Uterus (tissue), 4 donors: ENCODE data around the gene SCRT2. TPM values are rescaled to one million over a fixed set of nuclear protein-coding genes. Genes with fewer than 3 reads are reported as not detected.

Experiments
- DNase-seq, 2 donors: peaks; one replicate each; pipeline ENCODE4 v3.0.0-alpha.2; 2019 to 2020
- H3K27ac ChIP-seq, 2 donors: fragments of 200-600 bp; sonication (generic); 1 replicate in 1 of 2; 2 replicates in 1 of 2; pipeline ENCODE4 v1.5.1; 2016 to 2018
- H3K27me3 ChIP-seq, 2 donors: fragments of 200-600 bp; sonication (generic); one replicate each; pipeline ENCODE4 v1.5.1; 2018 to 2019; ENCODE audit warnings: control low read depth in 1 of 2
- H3K36me3 ChIP-seq, 2 donors: fragments of 200-600 bp; sonication (generic); one replicate each; pipeline ENCODE4 v1.5.1; 2019; ENCODE audit warnings: control low read depth in 1 of 2
- H3K4me1 ChIP-seq, 2 donors: fragments of 200-600 bp; sonication (generic); one replicate each; pipeline ENCODE4 v1.5.1; 2018 to 2019; ENCODE audit warnings: control low read depth in 1 of 2
- H3K4me3 ChIP-seq, 2 donors: fragments of 200-600 bp; sonication (generic); 1 replicate in 1 of 2; 2 replicates in 1 of 2; pipeline ENCODE4 v1.5.1; 2018 to 2019; ENCODE audit warnings: mild to moderate bottlenecking in 1 of 2
- H3K9me3 ChIP-seq, 2 donors: fragments of 200-600 bp; sonication (generic); one replicate each; pipeline ENCODE4 v1.5.1; 2019; ENCODE audit warnings: control low read depth in 1 of 2
- CTCF ChIP-seq, 4 experiments: fragments of 200-600 bp in 2 of 4; fragments of 450-650 bp in 2 of 4; sonication (generic) in 2 of 4; IDR thresholded peaks; one replicate each; pipeline ENCODE4 v1.5.1; 2016 to 2019; ENCODE audit warnings: antibody characterized with exemption in 4 of 4, mild to moderate bottlenecking in 2 of 4, moderate library complexity in 1 of 4
- POLR2A ChIP-seq, 2 donors: fragments of 450-650 bp; IDR thresholded peaks; one replicate each; pipeline ENCODE4 v1.6.1; 2016; ENCODE audit warnings: antibody characterized with exemption in 2 of 2, mild to moderate bottlenecking in 1 of 2, moderate library complexity in 1 of 2
- intact Hi-C: fragments of 100-400 bp; cut with DNase I; formaldehyde crosslinking; loops from one replicate; pipeline ENCODE4 v1.15.1; 2023; ENCODE audit warnings: low total_unique reads
- total RNA-seq, 4 donors: library from RNA; depleted of rRNA in 3 of 4; stranded (reverse); fragments of >200 nt in 3 of 4; gene quantifications; one replicate each; pipeline versions ENCODE4 v1.1.0 to v1.2.4, GENCODE V29; 2014 to 2023
- donor health status: DM: yes; HTN: yes; CAD: no.

Gene SCRT2
- total RNA-seq, 4 donors from 2014 or later = not detected

- no peaks in the 10 kb centered on the region for H3K9me3 ChIP-seq
- TF ChIP-seq POLR2A (IDR thresholded peaks at IDR 0.05) = no peak
- TF ChIP-seq CTCF (IDR thresholded peaks at IDR 0.05) = no peak
- H3K36me3 ChIP-seq = no peaks in the 10 kb centered on the region
- no peak overlapping the region for H3K27ac ChIP-seq
- H3K4me3 ChIP-seq = no peak overlapping the region
- no peaks in the 10 kb centered on the region for H3K27me3 ChIP-seq
- intact Hi-C loops = no loop called here
- no peak for DNase-seq
- H3K4me1 ChIP-seq = no peaks in the 10 kb centered on the region
Observed at GRCh38 chr20:640674-641515, 34.7 kb downstream of the SCRT2 start.

DNA sequence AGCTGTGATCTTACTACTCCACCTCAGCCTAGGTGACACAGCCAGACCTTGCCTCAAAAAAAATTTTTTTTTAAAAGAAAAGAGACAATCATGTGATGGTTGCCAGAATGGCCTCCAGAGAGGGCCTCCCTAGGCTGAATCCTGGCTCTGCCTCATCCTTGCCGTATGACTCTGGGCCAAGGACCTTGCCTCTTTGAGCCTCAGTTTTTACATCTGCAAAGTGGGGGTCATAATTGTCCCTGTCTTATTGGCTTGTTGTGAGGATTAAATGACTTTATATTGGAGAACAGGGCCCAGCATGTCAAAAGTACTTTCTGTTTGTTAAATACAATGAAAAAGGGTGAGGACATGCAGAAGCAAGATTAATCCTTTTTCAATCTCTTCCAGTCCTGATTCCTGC is 37.0 kb downstream of the SCRT2 start:
- intact Hi-C loops = no loop called here
- no peak overlapping the region for H3K4me3 ChIP-seq
- no peaks in the 10 kb centered on the region for H3K9me3 ChIP-seq
- H3K27me3 ChIP-seq = no peaks in the 10 kb centered on the region
- no peaks in the 10 kb centered on the region for H3K4me1 ChIP-seq
- DNase-seq = no peak
- H3K36me3 ChIP-seq = no peaks in the 10 kb centered on the region
- TF ChIP-seq CTCF (IDR thresholded peaks at IDR 0.05) (no peak), POLR2A (IDR thresholded peaks at IDR 0.05) (no peak)
- no peak overlapping the region for H3K27ac ChIP-seq

DNA sequence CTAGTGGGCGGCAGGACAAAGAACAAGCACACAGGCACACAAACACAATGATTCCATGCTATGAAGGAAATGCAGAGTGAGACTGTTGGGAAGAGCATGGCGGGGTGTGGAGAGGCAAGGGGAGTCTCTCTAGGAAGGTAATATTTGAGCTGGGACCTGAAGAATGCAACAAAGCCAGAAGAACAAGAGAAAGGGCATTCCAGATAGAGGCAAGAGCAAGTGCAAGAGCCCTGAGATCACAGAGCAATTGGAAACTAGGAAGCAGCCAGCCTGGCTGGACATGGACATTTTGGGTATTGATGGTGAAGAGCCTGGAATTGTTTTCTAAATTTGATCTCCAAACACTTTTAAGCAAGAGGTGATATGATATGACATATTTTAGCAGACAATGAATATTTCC is 38.0 kb downstream of the SCRT2 start:
- H3K27me3 ChIP-seq = no peaks in the 10 kb centered on the region
- no peaks in the 10 kb centered on the region for H3K9me3 ChIP-seq
- no peaks in the 10 kb centered on the region for H3K4me1 ChIP-seq
- no peak for TF ChIP-seq POLR2A (IDR thresholded peaks at IDR 0.05)
- DNase-seq = no peak
- intact Hi-C loops = no loop called here
- no peak overlapping the region for H3K4me3 ChIP-seq
- H3K27ac ChIP-seq = no peak overlapping the region
- H3K36me3 ChIP-seq = no peaks in the 10 kb centered on the region

GRCh38 chr20:635893-636338 is 39.7 kb downstream of the SCRT2 start:
- Histone ChIP-seq H3K9me3 (no peaks in the 10 kb centered on the region), H3K4me3 (no peak overlapping the region), H3K36me3 (no peaks in the 10 kb centered on the region), H3K27me3 (no peaks in the 10 kb centered on the region), H3K27ac (no peak overlapping the region), H3K4me1 (no peaks in the 10 kb centered on the region)
- TF ChIP-seq POLR2A (IDR thresholded peaks at IDR 0.05) = no peak
- TF ChIP-seq CTCF (IDR thresholded peaks at IDR 0.05) = no peak
- intact Hi-C loops = no loop called here
- DNase-seq = no peak

DNA sequence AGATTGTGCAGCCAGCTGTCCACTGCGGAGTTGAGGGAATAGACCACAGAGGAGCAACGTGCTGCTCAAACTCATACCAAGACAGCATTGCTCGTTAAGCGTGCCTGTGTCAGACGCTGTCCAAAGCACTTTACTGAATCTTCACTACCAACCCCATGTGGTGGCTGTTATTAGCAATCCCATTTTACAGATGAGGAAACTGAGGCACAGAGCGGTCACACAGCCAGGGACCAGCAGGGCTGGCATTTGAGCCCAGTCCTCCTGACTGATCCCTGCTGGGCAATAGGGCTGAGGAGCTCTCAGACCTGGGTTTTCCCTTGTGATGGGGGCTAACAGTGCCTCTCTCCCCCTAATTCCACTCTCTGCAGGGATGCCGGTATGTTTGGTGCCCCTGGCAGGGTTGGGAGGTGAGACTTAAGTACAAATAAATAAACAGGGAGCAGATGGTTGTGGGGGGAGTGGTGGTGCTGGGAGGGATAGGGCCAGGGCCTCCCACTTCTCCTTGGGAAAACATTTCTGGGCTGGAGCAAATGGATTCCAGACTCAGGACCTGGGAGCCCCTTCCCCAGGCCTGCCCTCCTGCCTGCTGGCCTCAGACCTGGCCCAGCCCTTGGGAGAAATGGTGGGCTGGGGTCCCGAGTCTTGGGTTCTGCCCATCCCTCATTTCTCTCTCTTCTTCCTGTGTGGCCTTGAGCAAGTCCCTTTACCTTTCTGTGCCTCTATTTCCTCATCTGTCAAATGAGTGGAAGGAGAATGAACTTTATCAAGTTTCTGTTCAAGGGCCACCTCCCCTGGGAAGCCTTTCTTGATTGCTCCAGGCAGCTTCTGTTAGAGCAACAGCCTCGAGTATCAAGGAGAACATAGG is 40.3 kb downstream of the SCRT2 start:
- TF ChIP-seq POLR2A (IDR thresholded peaks at IDR 0.05) (no peak), CTCF (IDR thresholded peaks at IDR 0.05) (no peak)
- H3K4me1 ChIP-seq = no peaks in the 10 kb centered on the region
- intact Hi-C loops = no loop called here

More for the DNA sequence above, 40.3 kb downstream of the SCRT2 start:
- Histone ChIP-seq H3K36me3 (no peaks in the 10 kb centered on the region), H3K9me3 (no peaks in the 10 kb centered on the region), H3K27me3 (no peaks in the 10 kb centered on the region), H3K4me3 (no peak overlapping the region), H3K27ac (no peak overlapping the region)
- DNase-seq = no peak
